ENCODE results near the gene SLC25A33. TPM values are rescaled to one million over a fixed set of nuclear protein-coding genes. Genes with fewer than 3 reads are reported as not detected.

SLC25A33 gene
- polyA plus RNA-seq, 1 donor from 2014 or later: 19.1 TPM

- Histone ChIP-seq H3K4me3 (ENCODE audit: low read length) (no peak overlapping the region), H3K36me3 (ENCODE audit: insufficient read depth, low read length) (no peaks in the 10 kb centered on the region), H3K79me2 (replicated peaks; ENCODE audit: insufficient read depth, low read length) (peaks cover 23% of the 10 kb centered on the region), H3K9me2 (ENCODE audit: insufficient read depth, low read length) (no peaks in the 10 kb centered on the region), H3F3A (ENCODE audit: insufficient read depth, low read length, poor library complexity, severe bottlenecking) (no peaks in the 10 kb centered on the region), H4K20me1 (ENCODE audit: insufficient read depth) (no peaks in the 10 kb centered on the region), H2AFZ (ENCODE audit: low read depth, low read length) (no peak overlapping the region), H3K9me3 (ENCODE audit: low read length) (no peaks in the 10 kb centered on the region), H3K27ac (ENCODE audit: low read length) (peak overlapping the region; percentile 67), H3K27me3 (ENCODE audit: insufficient read depth, low read depth, low read length) (no peaks in the 10 kb centered on the region), H3K9ac (ENCODE audit: low read length) (peak overlapping the region; percentile 44), H3K4me2 (ENCODE audit: low read length) (no peak overlapping the region)
- TF ChIP-seq EZH2 (IDR thresholded peaks at IDR 0.05; ENCODE audit: borderline replicate concordance, insufficient read depth, low read length, poor library complexity, severe bottlenecking): no peak
- TF ChIP-seq EP300 (conservative IDR thresholded peaks at IDR 0.05; ENCODE audit: poor library complexity, severe bottlenecking): no peak
- no peak for TF ChIP-seq POLR2AphosphoS5 (IDR thresholded peaks at IDR 0.05)
- TF ChIP-seq SMC3 (conservative IDR thresholded peaks at IDR 0.05; ENCODE audit: poor library complexity): no peak
- TF ChIP-seq, protein P1, sequence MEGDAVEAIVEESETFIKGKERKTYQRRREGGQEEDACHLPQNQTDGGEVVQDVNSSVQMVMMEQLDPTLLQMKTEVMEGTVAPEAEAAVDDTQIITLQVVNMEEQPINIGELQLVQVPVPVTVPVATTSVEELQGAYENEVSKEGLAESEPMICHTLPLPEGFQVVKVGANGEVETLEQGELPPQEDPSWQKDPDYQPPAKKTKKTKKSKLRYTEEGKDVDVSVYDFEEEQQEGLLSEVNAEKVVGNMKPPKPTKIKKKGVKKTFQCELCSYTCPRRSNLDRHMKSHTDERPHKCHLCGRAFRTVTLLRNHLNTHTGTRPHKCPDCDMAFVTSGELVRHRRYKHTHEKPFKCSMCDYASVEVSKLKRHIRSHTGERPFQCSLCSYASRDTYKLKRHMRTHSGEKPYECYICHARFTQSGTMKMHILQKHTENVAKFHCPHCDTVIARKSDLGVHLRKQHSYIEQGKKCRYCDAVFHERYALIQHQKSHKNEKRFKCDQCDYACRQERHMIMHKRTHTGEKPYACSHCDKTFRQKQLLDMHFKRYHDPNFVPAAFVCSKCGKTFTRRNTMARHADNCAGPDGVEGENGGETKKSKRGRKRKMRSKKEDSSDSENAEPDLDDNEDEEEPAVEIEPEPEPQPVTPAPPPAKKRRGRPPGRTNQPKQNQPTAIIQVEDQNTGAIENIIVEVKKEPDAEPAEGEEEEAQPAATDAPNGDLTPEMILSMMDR (IDR thresholded peaks at IDR 0.05; ENCODE audit: poor library complexity, severe bottlenecking): no peak
- no peak for TF ChIP-seq MXI1 (conservative IDR thresholded peaks at IDR 0.05; ENCODE audit: poor library complexity, severe bottlenecking)
- no peak for TF ChIP-seq TAF1 (IDR thresholded peaks at IDR 0.05; ENCODE audit: low read depth)
- TF ChIP-seq, protein P2, sequence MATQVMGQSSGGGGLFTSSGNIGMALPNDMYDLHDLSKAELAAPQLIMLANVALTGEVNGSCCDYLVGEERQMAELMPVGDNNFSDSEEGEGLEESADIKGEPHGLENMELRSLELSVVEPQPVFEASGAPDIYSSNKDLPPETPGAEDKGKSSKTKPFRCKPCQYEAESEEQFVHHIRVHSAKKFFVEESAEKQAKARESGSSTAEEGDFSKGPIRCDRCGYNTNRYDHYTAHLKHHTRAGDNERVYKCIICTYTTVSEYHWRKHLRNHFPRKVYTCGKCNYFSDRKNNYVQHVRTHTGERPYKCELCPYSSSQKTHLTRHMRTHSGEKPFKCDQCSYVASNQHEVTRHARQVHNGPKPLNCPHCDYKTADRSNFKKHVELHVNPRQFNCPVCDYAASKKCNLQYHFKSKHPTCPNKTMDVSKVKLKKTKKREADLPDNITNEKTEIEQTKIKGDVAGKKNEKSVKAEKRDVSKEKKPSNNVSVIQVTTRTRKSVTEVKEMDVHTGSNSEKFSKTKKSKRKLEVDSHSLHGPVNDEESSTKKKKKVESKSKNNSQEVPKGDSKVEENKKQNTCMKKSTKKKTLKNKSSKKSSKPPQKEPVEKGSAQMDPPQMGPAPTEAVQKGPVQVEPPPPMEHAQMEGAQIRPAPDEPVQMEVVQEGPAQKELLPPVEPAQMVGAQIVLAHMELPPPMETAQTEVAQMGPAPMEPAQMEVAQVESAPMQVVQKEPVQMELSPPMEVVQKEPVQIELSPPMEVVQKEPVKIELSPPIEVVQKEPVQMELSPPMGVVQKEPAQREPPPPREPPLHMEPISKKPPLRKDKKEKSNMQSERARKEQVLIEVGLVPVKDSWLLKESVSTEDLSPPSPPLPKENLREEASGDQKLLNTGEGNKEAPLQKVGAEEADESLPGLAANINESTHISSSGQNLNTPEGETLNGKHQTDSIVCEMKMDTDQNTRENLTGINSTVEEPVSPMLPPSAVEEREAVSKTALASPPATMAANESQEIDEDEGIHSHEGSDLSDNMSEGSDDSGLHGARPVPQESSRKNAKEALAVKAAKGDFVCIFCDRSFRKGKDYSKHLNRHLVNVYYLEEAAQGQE (IDR thresholded peaks at IDR 0.05; ENCODE audit: borderline replicate concordance): no peak
- no peak for TF ChIP-seq RAD21 (conservative IDR thresholded peaks at IDR 0.05)
Observed at GRCh38 chr1:9537863-9538668, 1.2 kb upstream of the SLC25A33 start.

DNA sequence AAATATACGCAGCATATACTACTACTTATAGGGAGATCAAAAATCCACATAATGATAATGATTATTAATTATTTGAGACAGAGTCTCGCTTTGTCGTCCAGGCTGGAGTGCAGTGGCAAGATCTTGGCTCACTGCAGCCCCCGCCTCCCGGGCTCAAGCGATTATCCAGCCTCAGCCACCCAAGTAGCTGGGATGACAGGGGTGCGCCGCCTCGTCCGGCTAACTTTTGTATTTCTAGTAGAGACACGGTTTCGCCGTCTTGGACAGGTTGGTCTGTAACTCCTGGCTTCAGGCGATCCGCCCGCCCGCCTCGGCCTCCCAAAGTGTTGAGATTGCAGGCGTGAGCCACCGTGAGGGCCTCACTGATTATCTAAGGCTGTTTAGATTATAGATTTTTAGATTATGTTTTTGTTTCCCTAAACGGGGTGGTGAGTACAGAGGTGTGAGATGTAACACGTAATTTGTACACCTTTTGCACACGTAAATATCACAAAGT lies 548 bp upstream of the SLC25A33 start:
- Histone ChIP-seq H3K4me3 (ENCODE audit: low read length) (peak overlapping the region; percentile 97), H2AFZ (ENCODE audit: low read depth, low read length) (no peak overlapping the region), H3K9ac (ENCODE audit: low read length) (peak overlapping the region; percentile 44), H3K27ac (ENCODE audit: low read length) (peak overlapping the region; percentile 67), H4K20me1 (ENCODE audit: insufficient read depth) (no peaks in the 10 kb centered on the region), H3K9me2 (ENCODE audit: insufficient read depth, low read length) (no peaks in the 10 kb centered on the region), H3K27me3 (ENCODE audit: insufficient read depth, low read depth, low read length) (no peaks in the 10 kb centered on the region), H3F3A (ENCODE audit: insufficient read depth, low read length, poor library complexity, severe bottlenecking) (no peaks in the 10 kb centered on the region), H3K4me2 (ENCODE audit: low read length) (no peak overlapping the region), H3K79me2 (replicated peaks; ENCODE audit: insufficient read depth, low read length) (peaks cover 29% of the 10 kb centered on the region), H3K9me3 (ENCODE audit: low read length) (no peaks in the 10 kb centered on the region), H3K36me3 (ENCODE audit: insufficient read depth, low read length) (no peaks in the 10 kb centered on the region)
- TF ChIP-seq TAF1 (IDR thresholded peaks at IDR 0.05; ENCODE audit: low read depth) (no peak), EP300 (conservative IDR thresholded peaks at IDR 0.05; ENCODE audit: poor library complexity, severe bottlenecking) (no peak), RAD21 (conservative IDR thresholded peaks at IDR 0.05) (no peak), POLR2AphosphoS5 (IDR thresholded peaks at IDR 0.05) (no peak), MXI1 (conservative IDR thresholded peaks at IDR 0.05; ENCODE audit: poor library complexity, severe bottlenecking) (no peak), EZH2 (IDR thresholded peaks at IDR 0.05; ENCODE audit: borderline replicate concordance, insufficient read depth, low read length, poor library complexity, severe bottlenecking) (no peak), SMC3 (conservative IDR thresholded peaks at IDR 0.05; ENCODE audit: poor library complexity) (no peak)
- TF ChIP-seq, protein P1 (IDR thresholded peaks at IDR 0.05; ENCODE audit: poor library complexity, severe bottlenecking): no peak
- TF ChIP-seq, protein P2 (IDR thresholded peaks at IDR 0.05; ENCODE audit: borderline replicate concordance): no peak

Data from neural cell (in vitro differentiated cells).